ENCODE measurements around the gene RND3.

RND3 gene

GRCh38 chr2:150475479-150476250 is 11.8 kb downstream of the RND3 start:
- DNase-seq (ENCODE audit: low spot score), result no peak

- no peak for DNase-seq (ENCODE audit: low spot score)
Observed at GRCh38 chr2:150474326-150475074, 13.0 kb downstream of the RND3 start.

- no peak for DNase-seq (ENCODE audit: low spot score)
Observed at GRCh38 chr2:150473767-150474166, 13.7 kb downstream of the RND3 start.

- DNase-seq (ENCODE audit: low spot score), result no peak
Observed at GRCh38 chr2:150472511-150472899, 15.0 kb downstream of the RND3 start.

GRCh38 chr2:150471813-150472510 is 15.5 kb downstream of the RND3 start:
- no peak for DNase-seq (ENCODE audit: low spot score)

GRCh38 chr2:150470435-150470834 is 17.0 kb downstream of the RND3 start:
- DNase-seq (ENCODE audit: low spot score), result no peak

- no peak for DNase-seq (ENCODE audit: low spot score)
Observed at GRCh38 chr2:150469706-150470274, 17.7 kb downstream of the RND3 start.

GRCh38 chr2:150468350-150468960 is 19.0 kb downstream of the RND3 start:
- no peak for DNase-seq (ENCODE audit: low spot score)

GRCh38 chr2:150467621-150467963 is 19.9 kb downstream of the RND3 start:
- DNase-seq (ENCODE audit: low spot score), result no peak

GRCh38 chr2:150466741-150467620 is 20.5 kb downstream of the RND3 start:
- no peak for DNase-seq (ENCODE audit: low spot score)

GRCh38 chr2:150465703-150466569 is 21.5 kb downstream of the RND3 start:
- DNase-seq (ENCODE audit: low spot score), result no peak

GRCh38 chr2:150464986-150465385 is 22.5 kb downstream of the RND3 start:
- no peak for DNase-seq (ENCODE audit: low spot score)

GRCh38 chr2:150464270-150464669 is 23.2 kb downstream of the RND3 start:
- DNase-seq (ENCODE audit: low spot score), result no peak

GRCh38 chr2:150462770-150463169 is 24.7 kb downstream of the RND3 start:
- DNase-seq (ENCODE audit: low spot score), result no peak

- DNase-seq (ENCODE audit: low spot score), result no peak
Observed at GRCh38 chr2:150459281-150459680, 28.2 kb downstream of the RND3 start.

GRCh38 chr2:150450765-150451164 is 36.7 kb downstream of the RND3 start:
- no peak for DNase-seq (ENCODE audit: low spot score)

- no peak for DNase-seq (ENCODE audit: low spot score)
Observed at GRCh38 chr2:150449856-150450255, 37.6 kb downstream of the RND3 start.

GRCh38 chr2:150445398-150445797 is 42.1 kb downstream of the RND3 start:
- DNase-seq (ENCODE audit: low spot score), result no peak

- no peak for DNase-seq (ENCODE audit: low spot score)
Observed at GRCh38 chr2:150442484-150442883, 45.0 kb downstream of the RND3 start.

GRCh38 chr2:150441784-150442183 is 45.7 kb downstream of the RND3 start:
- DNase-seq (ENCODE audit: low spot score), result no peak
